Peyer's patch (tissue), 4 donors: ENCODE results near the gene MS4A10.

Experiments
- CTCF ChIP-seq, 6 experiments: fragments of 450-650 bp in 4 of 6; fragments of 200-600 bp in 2 of 6; sonication (generic) in 1 of 6; IDR thresholded peaks; one replicate each; pipeline ENCODE4 v1.5.1; 2017 to 2019; ENCODE audit warnings: antibody characterized with exemption in 6 of 6, mild to moderate bottlenecking in 3 of 6, moderate library complexity in 1 of 6
- POLR2A ChIP-seq, 2 donors: fragments of 450-650 bp; IDR thresholded peaks; one replicate each; pipeline ENCODE4 v1.5.1; 2017; ENCODE audit warnings: antibody characterized with exemption in 2 of 2, mild to moderate bottlenecking in 2 of 2, moderate library complexity in 2 of 2

DNA sequence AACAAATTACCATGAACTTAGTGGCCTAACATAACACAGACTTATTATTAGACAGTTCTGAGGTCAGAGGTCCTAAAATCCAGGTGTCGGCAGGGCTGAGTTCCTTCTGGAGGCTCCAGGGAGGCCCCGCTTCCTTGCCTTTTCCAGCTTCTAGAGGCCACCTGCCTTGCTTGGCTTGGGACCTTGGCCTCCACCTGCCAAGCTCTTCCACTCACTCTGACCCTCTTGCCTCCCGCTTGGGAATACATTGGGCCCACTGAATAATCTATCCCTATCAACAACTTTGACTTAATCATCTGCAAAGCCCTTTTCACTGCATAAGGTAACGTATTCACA is 3.2 kb upstream of the MS4A10 start:
- no peak for TF ChIP-seq CTCF (IDR thresholded peaks at IDR 0.05)
- no peak for TF ChIP-seq POLR2A (IDR thresholded peaks at IDR 0.05)
